ENCODE data around the gene ZFAND2B. TPM values are rescaled to one million over a fixed set of nuclear protein-coding genes. Genes with fewer than 3 reads are reported as not detected.

Gene ZFAND2B
- total RNA-seq, 1 donor from 2014 or later = 17.5 TPM

Other genes with a start within 250 kb of the ZFAND2B start
- 11.9 TPM for gene CDK5R2, start 247.1 kb upstream of the ZFAND2B start, total RNA-seq
- gene FEV, start 221.6 kb upstream of the ZFAND2B start, total RNA-seq = not detected
- not detected for gene CRYBA2, start 213.4 kb upstream of the ZFAND2B start, total RNA-seq
- gene CFAP65, start 165.3 kb upstream of the ZFAND2B start, total RNA-seq = 0.63 TPM
- gene IHH, start 145.9 kb upstream of the ZFAND2B start, total RNA-seq = not detected
- 12.2 TPM for gene NHEJ1, start 46.0 kb upstream of the ZFAND2B start, total RNA-seq
- 0.63 TPM for gene SLC23A3, start 36.8 kb upstream of the ZFAND2B start, total RNA-seq
- 27.5 TPM for gene CNPPD1, start 29.9 kb upstream of the ZFAND2B start, total RNA-seq
- 68.9 TPM for gene RETREG2, start 28.5 kb upstream of the ZFAND2B start, total RNA-seq
- 47.9 TPM for gene ABCB6, start 12.2 kb downstream of the ZFAND2B start, total RNA-seq
- 31.9 TPM for gene ATG9A, start 22.9 kb downstream of the ZFAND2B start, total RNA-seq
- gene ANKZF1, start 23.0 kb downstream of the ZFAND2B start, total RNA-seq = 79.2 TPM
- gene GLB1L, start 38.7 kb downstream of the ZFAND2B start, total RNA-seq = 3.4 TPM
- 16.9 TPM for gene STK16, start 38.7 kb downstream of the ZFAND2B start, total RNA-seq
- gene TUBA4B, start 46.5 kb downstream of the ZFAND2B start, total RNA-seq = not detected
- gene TUBA4A, start 47.1 kb downstream of the ZFAND2B start, total RNA-seq = 0.94 TPM
- 103 TPM for gene DNAJB2, start 72.6 kb downstream of the ZFAND2B start, total RNA-seq
- 30.7 TPM for gene PTPRN, start 102.6 kb downstream of the ZFAND2B start, total RNA-seq
- not detected for gene RESP18, start 126.0 kb downstream of the ZFAND2B start, total RNA-seq
- 17.2 TPM for gene DNPEP, start 181.1 kb downstream of the ZFAND2B start, total RNA-seq
- gene DES, start 211.6 kb downstream of the ZFAND2B start, total RNA-seq = not detected
- 24.7 TPM for gene SPEG, start 228.1 kb downstream of the ZFAND2B start, total RNA-seq